Measurements from ENCODE around the gene TMEM266. TPM values are rescaled to one million over a fixed set of nuclear protein-coding genes. Genes with fewer than 3 reads are reported as not detected.

Gene TMEM266
- total RNA-seq, 1 experiment from 2014 or later = not detected

- Histone ChIP-seq H3K4me1 (ENCODE audit: insufficient read depth, low read length) (no peaks in the 10 kb centered on the region), H3K4me3 (ENCODE audit: low read length) (no peak overlapping the region), H2AFZ (ENCODE audit: low read length) (no peak overlapping the region), H3K9ac (ENCODE audit: low read length) (no peak overlapping the region), H3K27ac (ENCODE audit: low read length) (no peak overlapping the region), H3K4me2 (ENCODE audit: low read length) (no peak overlapping the region), H3K79me2 (ENCODE audit: low read length) (no peaks in the 10 kb centered on the region), H3K9me2 (replicated peaks; ENCODE audit: low read length) (no peaks in the 10 kb centered on the region), H3K27me3 (ENCODE audit: low read length) (no peaks in the 10 kb centered on the region), H3K9me3 (ENCODE audit: low read length) (no peaks in the 10 kb centered on the region), H3F3A (ENCODE audit: low read length, unreplicated experiment) (no peaks in the 10 kb centered on the region), H3K36me3 (ENCODE audit: low read depth, low read length) (no peaks in the 10 kb centered on the region), H4K20me1 (ENCODE audit: low read length) (no peaks in the 10 kb centered on the region)
- DNase-seq (no peak), ATAC-seq (no peak)
- CTCF ChIA-PET = no interaction called here
- POLR2A ChIA-PET (ENCODE audit: unreplicated experiment) = no interaction called here
- no peak for TF ChIP-seq CTCF (conservative IDR thresholded peaks at IDR 0.05; ENCODE audit: low read depth, low read length)
- TF ChIP-seq EZH2 (IDR thresholded peaks at IDR 0.05; ENCODE audit: low read length, unreplicated experiment) = no peak
- no peak for TF ChIP-seq EZH2phosphoT487 (IDR thresholded peaks at IDR 0.05; ENCODE audit: borderline replicate concordance, low read length)
- BruUV-seq (replicated peaks) = no TSS peak
- intact Hi-C loops (cut with micrococcal nuclease) = no loop called here
These were observed 98.4 kb downstream of the TMEM266 start for GRCh38 chr15:76158226-76158625.

GRCh38 chr15:76158815-76159214 is 99.0 kb downstream of the TMEM266 start:
- Histone ChIP-seq H3K4me1 (ENCODE audit: insufficient read depth, low read length) (no peaks in the 10 kb centered on the region), H3K27me3 (ENCODE audit: low read length) (no peaks in the 10 kb centered on the region), H3K9me2 (replicated peaks; ENCODE audit: low read length) (no peaks in the 10 kb centered on the region), H3K9ac (ENCODE audit: low read length) (no peak overlapping the region), H3K4me2 (ENCODE audit: low read length) (no peak overlapping the region), H4K20me1 (ENCODE audit: low read length) (no peaks in the 10 kb centered on the region), H2AFZ (ENCODE audit: low read length) (no peak overlapping the region), H3K9me3 (ENCODE audit: low read length) (no peaks in the 10 kb centered on the region), H3K4me3 (ENCODE audit: low read length) (no peak overlapping the region), H3K36me3 (ENCODE audit: low read depth, low read length) (no peaks in the 10 kb centered on the region), H3K27ac (ENCODE audit: low read length) (no peak overlapping the region), H3F3A (ENCODE audit: low read length, unreplicated experiment) (no peaks in the 10 kb centered on the region), H3K79me2 (ENCODE audit: low read length) (no peaks in the 10 kb centered on the region)
- ATAC-seq = no peak
- POLR2A ChIA-PET (ENCODE audit: unreplicated experiment) = no interaction called here
- intact Hi-C loops (cut with micrococcal nuclease) = no loop called here
- DNase-seq = no peak
- TF ChIP-seq EZH2 (IDR thresholded peaks at IDR 0.05; ENCODE audit: low read length, unreplicated experiment) (no peak), CTCF (conservative IDR thresholded peaks at IDR 0.05; ENCODE audit: low read depth, low read length) (no peak), EZH2phosphoT487 (IDR thresholded peaks at IDR 0.05; ENCODE audit: borderline replicate concordance, low read length) (no peak)
- BruUV-seq (replicated peaks) = no TSS peak
- CTCF ChIA-PET = no interaction called here

GRCh38 chr15:76159282-76159681 is 99.5 kb downstream of the TMEM266 start:
- no peak overlapping the region for H2AFZ ChIP-seq (ENCODE audit: low read length)

More at GRCh38 chr15:76159282-76159681, 99.5 kb downstream of the TMEM266 start:
- Histone ChIP-seq H3F3A (ENCODE audit: low read length, unreplicated experiment) (no peaks in the 10 kb centered on the region), H3K9me3 (ENCODE audit: low read length) (no peaks in the 10 kb centered on the region), H3K4me3 (ENCODE audit: low read length) (no peak overlapping the region), H3K4me1 (ENCODE audit: insufficient read depth, low read length) (no peaks in the 10 kb centered on the region), H3K4me2 (ENCODE audit: low read length) (no peak overlapping the region), H3K79me2 (ENCODE audit: low read length) (no peaks in the 10 kb centered on the region), H4K20me1 (ENCODE audit: low read length) (no peaks in the 10 kb centered on the region), H3K9ac (ENCODE audit: low read length) (no peak overlapping the region), H3K36me3 (ENCODE audit: low read depth, low read length) (no peaks in the 10 kb centered on the region), H3K9me2 (replicated peaks; ENCODE audit: low read length) (no peaks in the 10 kb centered on the region), H3K27ac (ENCODE audit: low read length) (no peak overlapping the region), H3K27me3 (ENCODE audit: low read length) (no peaks in the 10 kb centered on the region)
- BruUV-seq (replicated peaks) = no TSS peak
- intact Hi-C loops (cut with micrococcal nuclease) = no loop called here
- ChIA-PET CTCF (no interaction called here), POLR2A (ENCODE audit: unreplicated experiment) (no interaction called here)
- DNase-seq (no peak), ATAC-seq (no peak)
- TF ChIP-seq EZH2 (IDR thresholded peaks at IDR 0.05; ENCODE audit: low read length, unreplicated experiment) (no peak), CTCF (conservative IDR thresholded peaks at IDR 0.05; ENCODE audit: low read depth, low read length) (no peak), EZH2phosphoT487 (IDR thresholded peaks at IDR 0.05; ENCODE audit: borderline replicate concordance, low read length) (no peak)
